Glutamatergic neuron (in vitro differentiated cells): Measurements from ENCODE around the gene SH3GLB2. TPM values are rescaled to one million over a fixed set of nuclear protein-coding genes. Genes with fewer than 3 reads are reported as not detected.
"Not testable (repeated sequence)": the region's sequence is repeated elsewhere in the genome, so short reads cannot be mapped to it uniquely, and the experiment has no call there.

Experiments used
- DNase-seq: peaks from one replicate; pipeline ENCODE4 v3.0.0; 2022
- H3K27ac Mint-ChIP-seq: one replicate; pipeline ENCODE4 v1.8.0; 2020; ENCODE audit warnings: mild to moderate bottlenecking, mixed read lengths, inconsistent platforms; ENCODE audit not compliant: unreplicated experiment
- H3K27me3 Mint-ChIP-seq: one replicate; pipeline ENCODE4 v1.8.0; 2020; ENCODE audit warnings: mild to moderate bottlenecking, moderate library complexity, mixed read lengths, inconsistent platforms; ENCODE audit not compliant: unreplicated experiment
- H3K36me3 Mint-ChIP-seq: one replicate; pipeline ENCODE4 v1.8.0; 2020; ENCODE audit warnings: mild to moderate bottlenecking, mixed read lengths, inconsistent platforms; ENCODE audit not compliant: unreplicated experiment
- H3K4me1 Mint-ChIP-seq: one replicate; pipeline ENCODE4 v1.8.0; 2020; ENCODE audit warnings: mild to moderate bottlenecking, low read depth, mixed read lengths, inconsistent platforms; ENCODE audit not compliant: unreplicated experiment
- H3K4me3 Mint-ChIP-seq: one replicate; pipeline ENCODE4 v1.8.0; 2020; ENCODE audit warnings: mild to moderate bottlenecking, mixed read lengths, inconsistent platforms; ENCODE audit not compliant: unreplicated experiment
- H3K9me3 Mint-ChIP-seq: one replicate; pipeline ENCODE4 v1.8.0; 2020; ENCODE audit warnings: mild to moderate bottlenecking, moderate library complexity, mixed read lengths, inconsistent platforms; ENCODE audit not compliant: unreplicated experiment
- CTCF ChIP-seq: fragments of 200-600 bp; sonication (generic); IDR thresholded peaks from one replicate; pipeline ENCODE4 v1.5.0; 2021; ENCODE audit not compliant: partially characterized antibody, unreplicated experiment
- total RNA-seq: library from RNA; stranded (reverse); fragmentation: NEBNext Ultra II Directional; extraction: Animal tissue kit (Norgen Biotek cat#: 25700); gene quantifications from one replicate; pipeline ENCODE4 v1.2.1, GENCODE V29; 2021; ENCODE audit not compliant: unreplicated experiment

SH3GLB2 gene
- total RNA-seq, 1 donor from 2014 or later = 143 TPM

GRCh38 chr9:128983536-128983935, 44.6 kb downstream of the SH3GLB2 start:
- Mint-ChIP-seq H3K27me3 (no peaks in the 10 kb centered on the region), H3K4me1 (no peaks in the 10 kb centered on the region), H3K4me3 (no peak overlapping the region), H3K9me3 (no peaks in the 10 kb centered on the region), H3K36me3 (no peaks in the 10 kb centered on the region), H3K27ac (no peak overlapping the region)
- no peak for TF ChIP-seq CTCF
- no peak for DNase-seq

GRCh38 chr9:128979111-128979510, 49.0 kb downstream of the SH3GLB2 start:
- H3K9me3 Mint-ChIP-seq = no peaks in the 10 kb centered on the region
- no peak overlapping the region for H3K27ac Mint-ChIP-seq
- H3K36me3 Mint-ChIP-seq = no peaks in the 10 kb centered on the region
- DNase-seq = no peak
- no peaks in the 10 kb centered on the region for H3K4me1 Mint-ChIP-seq
- TF ChIP-seq CTCF = no peak
- no peaks in the 10 kb centered on the region for H3K27me3 Mint-ChIP-seq
- H3K4me3 Mint-ChIP-seq = no peak overlapping the region

- H3K4me3 Mint-ChIP-seq = no peak overlapping the region
- no peaks in the 10 kb centered on the region for H3K27me3 Mint-ChIP-seq
- no peaks in the 10 kb centered on the region for H3K36me3 Mint-ChIP-seq
- H3K9me3 Mint-ChIP-seq = no peaks in the 10 kb centered on the region
- no peak overlapping the region for H3K27ac Mint-ChIP-seq
- no peak for TF ChIP-seq CTCF
- H3K4me1 Mint-ChIP-seq = no peaks in the 10 kb centered on the region
- no peak for DNase-seq
Measured at GRCh38 chr9:128972956-128973355, 55.2 kb downstream of the SH3GLB2 start.

- no peaks in the 10 kb centered on the region for H3K36me3 Mint-ChIP-seq
- no peaks in the 10 kb centered on the region for H3K4me1 Mint-ChIP-seq
- H3K4me3 Mint-ChIP-seq = no peak overlapping the region
- DNase-seq = no peak
- TF ChIP-seq CTCF = no peak
- no peak overlapping the region for H3K27ac Mint-ChIP-seq
- no peaks in the 10 kb centered on the region for H3K9me3 Mint-ChIP-seq
- H3K27me3 Mint-ChIP-seq = no peaks in the 10 kb centered on the region
Measured at GRCh38 chr9:128969491-128969890, 58.6 kb downstream of the SH3GLB2 start.

GRCh38 chr9:128961403-128961802, 66.7 kb downstream of the SH3GLB2 start:
- H3K27me3 Mint-ChIP-seq, H3K4me1 Mint-ChIP-seq, H3K36me3 Mint-ChIP-seq, H3K4me3 Mint-ChIP-seq, DNase-seq, H3K9me3 Mint-ChIP-seq, H3K27ac Mint-ChIP-seq: not testable (repeated sequence)

Other genes with a start within 250 kb of the SH3GLB2 start
- 25.6 TPM for gene TBC1D13, start 241.1 kb downstream of the SH3GLB2 start, total RNA-seq
- gene ENDOG, start 209.8 kb downstream of the SH3GLB2 start, total RNA-seq = 35.9 TPM
- gene SPOUT1, start 198.5 kb downstream of the SH3GLB2 start, total RNA-seq = 22.3 TPM
- gene KYAT1, start 146.4 kb downstream of the SH3GLB2 start, total RNA-seq = 19.5 TPM
- 93.0 TPM for gene LRRC8A, start 146.2 kb downstream of the SH3GLB2 start, total RNA-seq
- 4.4 TPM for gene PHYHD1, start 107.3 kb downstream of the SH3GLB2 start, total RNA-seq
- 16.6 TPM for gene DOLK, start 80.7 kb downstream of the SH3GLB2 start, total RNA-seq
- 63.6 TPM for gene NUP188, start 80.6 kb downstream of the SH3GLB2 start, total RNA-seq
- 40.2 TPM for gene MIGA2, start 8.3 kb upstream of the SH3GLB2 start, total RNA-seq
- gene DOLPP1, start 52.8 kb upstream of the SH3GLB2 start, total RNA-seq = 44.2 TPM
- gene CRAT, start 82.5 kb upstream of the SH3GLB2 start, total RNA-seq = 95.8 TPM
- 166 TPM for gene PTPA, start 83.1 kb upstream of the SH3GLB2 start, total RNA-seq
- gene IER5L, start 149.9 kb upstream of the SH3GLB2 start, total RNA-seq = 36.0 TPM